Spleen (tissue), 7 donors: ENCODE data around the gene DISP2.

ENCODE experiments used
- CTCF ChIP-seq, 11 experiments: fragments of 200-600 bp in 7 of 11; fragments of 450-650 bp in 4 of 11; sonication (generic) in 4 of 11; IDR thresholded peaks in 8 of 11; conservative IDR thresholded peaks in 3 of 11; 1 replicate in 7 of 11; 2 replicates in 4 of 11; pipeline versions ENCODE4 v1.4.0 to v1.8.0; 2016 to 2021; ENCODE audit warnings: antibody characterized with exemption in 11 of 11, inconsistent platforms in 4 of 11, mild to moderate bottlenecking in 1 of 11
- POLR2A ChIP-seq, 3 donors: fragments of 450-650 bp; IDR thresholded peaks; one replicate each; pipeline ENCODE4 v1.5.1; 2017; ENCODE audit warnings: antibody characterized with exemption in 3 of 3, mild to moderate bottlenecking in 1 of 3
- POLR2AphosphoS5 ChIP-seq, 3 donors: sonication (generic); formaldehyde crosslinking; IDR thresholded peaks; one replicate each; pipeline ENCODE4 v1.5.1; 2017; ENCODE audit warnings: antibody characterized with exemption in 3 of 3
- donor health status: DM: no; HTN: no; CAD: no; lungs with moderate emphysema.
- donor health status: DM: no; HTN: no; CAD: no.
- donor health status: DM: no; HTN: no; CAD: no.

- no peak for TF ChIP-seq CTCF (IDR thresholded peaks at IDR 0.05 in 8 of 11, conservative IDR thresholded peaks at IDR 0.05 in 3 of 11)
- no peak for TF ChIP-seq POLR2A (IDR thresholded peaks at IDR 0.05)
- TF ChIP-seq POLR2AphosphoS5 (IDR thresholded peaks at IDR 0.05) = no peak
Measured at GRCh38 chr15:40357246-40357645, 773 bp upstream of the DISP2 start.
